DLD1 (cell line): ENCODE results near the gene TAP2.
"Not testable (repeated sequence)": the region's sequence is repeated elsewhere in the genome, so short reads cannot be mapped to it uniquely, and the experiment has no call there.

ENCODE experiments used
- in situ Hi-C: cut with HindIII; loops from 2 replicates; pipeline ENCODE4 v1.10.0; 2017; ENCODE audit warnings: low sequenced_read_pairs

Gene TAP2

DNA sequence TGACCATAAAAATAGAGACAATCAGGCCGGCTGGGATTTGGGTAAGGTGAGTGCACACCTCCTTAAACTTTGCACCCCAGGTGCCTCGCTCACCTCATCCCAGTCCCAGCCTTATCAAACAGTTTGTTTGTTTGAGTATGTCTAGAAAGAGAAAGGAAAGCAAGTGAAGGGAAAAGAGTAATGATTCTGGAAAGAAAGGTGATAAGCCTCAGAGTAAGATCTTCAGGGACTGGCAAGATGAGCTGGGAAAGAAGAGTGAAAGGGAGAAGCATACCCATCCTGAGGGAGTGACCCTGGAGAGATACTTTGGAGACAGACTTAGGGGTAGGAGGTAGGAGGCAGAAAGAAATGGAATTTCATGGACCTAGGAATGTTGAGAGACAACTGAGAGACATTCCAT is 1.7 kb downstream of the TAP2 start:
- in situ Hi-C loops, result no loop called here

DNA sequence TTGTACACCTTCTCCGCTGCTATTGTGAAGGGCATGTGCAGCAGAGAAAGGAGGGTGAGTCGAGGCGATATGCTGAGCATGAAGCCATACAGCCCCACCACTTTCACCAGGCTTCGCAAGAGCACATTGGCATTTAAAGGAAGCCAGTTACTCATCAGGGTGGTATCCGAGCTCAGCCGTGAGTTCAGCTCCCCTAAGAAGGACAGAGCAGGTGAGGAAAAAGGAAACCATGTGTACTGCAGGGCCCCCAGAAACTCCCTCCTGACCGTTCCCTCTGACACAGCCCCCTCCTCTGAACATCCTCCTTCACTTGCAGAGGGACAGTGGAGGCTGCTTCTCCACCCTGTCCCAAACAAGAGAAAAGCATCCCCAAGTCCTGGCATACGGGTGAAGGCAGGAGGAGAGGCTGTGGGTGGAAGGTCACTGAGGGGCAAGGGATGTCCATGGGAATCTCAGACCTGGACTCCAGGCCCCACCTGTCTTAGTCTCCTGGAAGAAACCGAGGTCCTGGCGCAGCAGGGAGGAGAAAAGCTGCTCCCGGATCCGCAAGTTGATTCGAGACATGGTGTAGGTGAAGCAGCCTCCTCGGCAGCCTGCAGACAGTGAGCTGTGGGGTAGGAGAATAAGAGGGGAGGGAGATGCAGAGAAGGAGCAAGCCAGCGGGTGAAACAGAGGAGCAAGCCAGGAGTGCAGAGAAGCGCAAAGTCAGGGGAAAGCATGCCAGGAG is 3.2 kb downstream of the TAP2 start:
- in situ Hi-C loops, result no loop called here

DNA sequence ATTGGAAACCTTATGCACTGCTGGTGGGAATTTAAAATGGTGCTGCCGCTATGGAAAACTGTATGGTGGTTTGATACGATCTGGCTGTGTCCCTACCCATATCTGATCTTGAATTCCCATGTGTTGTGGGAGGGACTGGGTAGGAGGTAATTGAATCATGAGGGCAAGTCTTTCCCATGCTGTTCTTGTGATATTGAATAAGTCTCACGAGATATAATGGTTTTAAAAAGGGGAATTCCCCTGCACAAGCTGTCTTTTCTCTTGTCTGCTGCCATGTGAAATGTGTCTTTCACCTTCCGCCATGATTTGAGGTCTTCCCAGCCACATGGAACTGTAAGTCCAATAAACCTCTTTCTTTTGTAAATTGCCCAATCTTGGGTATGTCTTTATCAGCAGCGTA is 4.9 kb downstream of the TAP2 start:
- in situ Hi-C loops, result no loop called here

DNA sequence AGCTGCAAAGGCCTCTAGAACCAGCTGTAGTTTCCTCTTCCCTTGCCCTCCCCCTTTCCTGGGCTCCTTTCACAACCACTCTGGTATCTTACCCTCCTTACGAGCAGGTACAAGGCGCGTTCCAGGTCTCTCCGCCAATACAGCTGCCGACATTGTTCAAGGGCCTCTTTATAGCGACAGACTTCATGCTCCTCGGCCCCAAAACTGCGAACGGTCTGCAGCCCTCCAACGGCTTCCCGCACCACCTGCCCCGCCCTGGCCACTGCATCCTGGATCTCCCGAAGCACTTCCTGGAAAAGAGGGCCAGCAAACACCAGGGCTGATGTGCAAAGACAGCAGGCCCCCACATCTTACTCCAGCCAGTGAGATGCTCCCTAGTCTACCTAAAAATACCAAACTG is 6.0 kb downstream of the TAP2 start:
- in situ Hi-C loops, result no loop called here

DNA sequence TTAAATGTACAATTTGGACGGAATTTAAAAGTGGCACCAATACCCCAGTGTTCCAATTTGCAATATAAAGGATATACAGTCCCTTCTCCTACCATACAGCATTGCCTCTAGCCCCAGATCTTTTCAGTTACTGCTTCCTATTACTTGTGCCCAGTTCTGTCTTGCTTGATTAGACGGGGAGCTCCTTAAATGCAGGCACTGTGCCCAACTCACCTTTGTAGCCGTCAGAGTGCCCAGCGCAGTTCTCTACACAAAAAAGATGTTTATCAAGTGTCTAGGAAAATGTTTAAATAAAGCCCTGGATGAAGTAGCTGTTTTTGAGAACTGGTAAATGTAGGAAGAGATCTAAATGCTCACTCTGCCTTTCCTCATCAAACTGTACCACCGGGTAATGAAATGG is 7.6 kb downstream of the TAP2 start:
- in situ Hi-C loops, result no loop called here

DNA sequence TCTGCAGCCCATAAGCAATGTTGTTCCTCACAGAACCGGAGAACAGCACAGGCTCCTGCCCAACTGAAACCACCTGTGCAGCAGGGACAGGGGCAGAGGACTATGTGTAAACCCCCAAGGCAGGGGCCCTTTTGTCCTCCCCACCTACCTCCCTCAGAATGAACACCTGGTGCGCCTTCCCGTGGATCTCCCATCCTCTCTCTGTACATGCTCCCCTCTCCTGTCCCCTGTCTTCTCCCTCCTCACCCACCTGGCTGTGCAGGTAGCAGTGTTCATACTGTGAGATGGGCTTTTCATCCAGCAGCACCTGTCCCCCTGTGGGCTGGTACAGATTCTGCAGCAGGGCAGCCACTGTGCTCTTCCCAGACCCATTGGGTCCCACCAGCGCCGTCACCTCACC is 8.5 kb downstream of the TAP2 start:
- in situ Hi-C loops, result no loop called here

DNA sequence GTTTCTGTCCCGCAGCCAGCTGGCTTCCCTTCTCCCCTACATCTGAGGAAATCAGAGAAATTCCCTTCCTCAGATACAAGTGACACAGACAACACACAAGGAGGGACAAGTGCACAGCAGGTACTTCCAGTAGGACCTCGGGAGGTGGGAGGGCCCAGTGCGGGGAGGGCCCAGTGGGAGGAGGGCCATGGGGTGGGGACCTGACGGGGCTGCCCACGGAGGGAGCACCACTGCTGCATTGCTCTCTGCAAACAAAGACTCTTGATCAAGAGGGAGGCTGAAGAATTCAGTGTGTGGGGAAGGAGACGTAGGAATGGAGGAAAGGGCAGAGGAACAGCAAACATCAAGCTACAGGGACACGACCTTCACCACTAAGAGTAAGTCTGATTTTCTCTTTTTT is 9.0 kb downstream of the TAP2 start:
- in situ Hi-C loops, result no loop called here

DNA sequence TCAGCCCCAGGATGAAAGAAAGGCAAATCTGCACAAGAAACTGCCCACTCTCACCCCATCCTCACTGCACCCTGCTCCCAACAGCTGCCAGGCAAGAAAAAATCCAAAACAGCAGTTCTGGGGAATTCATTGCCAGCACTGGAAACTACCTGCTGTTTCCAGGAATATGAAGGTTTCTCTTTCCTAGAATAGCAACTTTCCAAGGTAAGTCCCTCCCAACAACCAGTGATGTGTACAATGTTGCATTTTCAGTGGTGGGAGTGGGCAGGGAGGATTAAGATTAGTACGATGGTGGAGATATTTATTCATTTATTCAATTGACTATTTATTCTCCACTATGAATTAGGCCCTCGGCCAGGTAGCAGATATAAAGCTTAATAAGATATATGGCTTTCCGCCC is 11.5 kb downstream of the TAP2 start:
- in situ Hi-C loops, result no loop called here

DNA sequence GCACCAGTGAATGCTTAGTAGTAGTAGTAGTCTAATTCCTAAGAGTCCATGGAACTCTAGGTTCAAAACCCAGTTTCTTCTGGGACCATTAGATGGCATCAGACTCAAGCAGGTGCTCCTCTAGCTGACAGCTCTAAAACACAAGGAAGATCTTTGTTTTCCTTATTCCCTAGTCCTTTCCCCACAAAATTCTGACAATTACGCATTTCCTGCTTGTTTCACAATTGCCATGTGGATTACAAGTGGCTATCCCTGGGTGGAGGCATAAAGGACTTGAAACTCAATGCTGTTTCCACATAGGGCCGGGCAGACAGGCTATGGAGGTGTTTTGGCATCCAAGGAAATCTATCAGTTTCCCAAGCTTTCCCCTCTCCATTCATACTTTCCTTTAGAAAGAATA is 12.6 kb downstream of the TAP2 start:
- in situ Hi-C loops, result no loop called here

DNA sequence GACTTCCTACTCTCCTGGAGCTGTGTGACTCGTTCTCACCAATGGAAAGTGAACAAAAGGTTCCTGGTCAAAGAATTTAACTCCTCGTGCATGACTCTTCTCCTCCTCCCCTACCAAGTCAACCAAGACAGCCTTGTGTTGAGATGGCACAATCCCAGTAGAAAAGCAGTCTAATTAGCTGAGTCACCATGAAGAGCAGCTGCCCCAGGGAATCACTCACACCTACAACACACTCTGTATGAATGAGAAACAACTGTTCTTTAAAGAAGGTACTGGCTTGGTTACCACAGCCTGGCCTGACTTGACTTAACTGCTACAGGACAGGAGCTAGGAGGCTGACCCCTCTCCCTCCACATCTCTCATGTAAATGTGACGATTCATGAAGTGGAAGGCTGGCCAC is 18.8 kb downstream of the TAP2 start:
- in situ Hi-C loops, result no loop called here

DNA sequence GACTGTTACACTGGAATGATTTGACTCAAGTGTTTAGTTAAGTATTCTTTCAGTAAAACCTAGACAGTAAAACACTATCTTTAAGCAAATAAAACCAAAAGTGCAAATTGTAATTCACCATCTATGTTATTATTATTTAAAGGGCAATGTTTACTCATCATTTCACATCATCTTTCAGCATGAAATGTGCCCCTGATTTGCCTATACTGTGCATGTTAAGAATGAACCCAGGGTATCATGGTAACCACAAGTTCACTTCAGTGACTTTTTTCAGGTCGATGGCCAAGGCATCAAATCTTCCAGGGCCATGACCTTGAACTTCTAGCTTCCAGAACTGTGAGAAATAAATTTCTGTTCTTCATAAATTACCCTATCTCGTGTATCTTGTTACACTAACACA is 19.7 kb downstream of the TAP2 start:
- in situ Hi-C loops, result no loop called here

DNA sequence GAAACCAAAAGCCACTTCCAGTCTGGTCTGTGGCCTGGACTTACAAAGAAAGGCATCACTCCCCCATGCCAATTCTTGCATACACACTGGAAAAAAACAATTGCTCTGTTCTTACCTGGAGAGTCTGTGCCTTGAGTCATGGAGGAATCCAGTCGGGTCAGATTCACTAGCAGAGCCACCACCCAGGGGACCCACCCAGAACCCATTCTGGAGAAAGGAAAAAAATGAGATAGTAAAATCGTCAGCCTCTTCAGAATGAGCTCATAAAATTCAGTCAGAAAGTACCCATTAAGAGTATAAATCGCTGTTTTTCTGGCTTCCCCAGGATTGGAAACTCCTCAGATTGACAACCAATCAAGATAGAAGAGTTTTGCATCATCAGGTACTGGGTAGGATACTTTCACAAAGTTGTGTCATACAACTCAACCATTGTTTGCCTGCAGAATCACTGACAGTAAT is 21.8 kb downstream of the TAP2 start, which contains the start of gene HLA-DOB:
Gene HLA-DOB, minus strand, starts transcription at position 257 of the 459 bp plus-strand sequence. Its CDS starts 51 bp downstream, at position 206.
- in situ Hi-C loops, result no loop called here

DNA sequence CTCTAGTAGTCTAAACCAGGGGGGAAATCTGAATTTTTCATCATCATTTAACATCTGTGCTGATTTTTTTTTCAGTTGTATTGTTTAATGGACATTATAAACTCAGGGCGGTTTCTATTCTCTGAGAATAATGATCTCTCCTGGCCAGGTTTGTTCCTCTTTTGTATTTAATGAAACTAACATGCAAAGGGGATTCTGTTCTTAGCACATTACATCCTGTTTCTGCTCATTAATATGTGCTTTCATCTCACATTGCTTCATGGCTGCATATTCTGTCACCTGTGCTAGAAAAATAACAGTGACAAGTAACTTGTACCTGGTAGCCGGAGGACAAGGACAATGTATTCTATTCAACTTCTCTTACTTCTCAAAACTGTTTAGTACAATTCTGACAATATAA is 22.5 kb downstream of the TAP2 start:
- in situ Hi-C loops, result no loop called here

DNA sequence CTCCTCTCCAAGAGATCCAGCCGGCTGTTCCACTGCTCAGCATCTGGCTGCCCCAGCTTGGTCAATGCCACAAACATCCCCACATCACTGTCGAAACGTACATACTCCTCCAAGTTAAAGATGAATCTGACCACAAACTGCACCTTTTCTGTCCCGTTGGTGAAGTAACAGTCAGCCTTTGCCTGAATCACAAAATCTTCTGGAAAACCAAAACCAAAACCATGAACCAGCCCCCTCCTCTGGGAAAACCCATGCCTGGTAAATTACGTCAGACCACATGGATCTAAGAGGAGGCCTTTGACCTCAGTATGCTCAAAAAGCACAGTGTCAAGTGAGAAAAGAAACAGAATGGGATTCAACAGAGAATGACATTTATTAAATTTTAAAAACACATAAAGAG is 23.4 kb downstream of the TAP2 start:
- in situ Hi-C loops, result no loop called here

DNA sequence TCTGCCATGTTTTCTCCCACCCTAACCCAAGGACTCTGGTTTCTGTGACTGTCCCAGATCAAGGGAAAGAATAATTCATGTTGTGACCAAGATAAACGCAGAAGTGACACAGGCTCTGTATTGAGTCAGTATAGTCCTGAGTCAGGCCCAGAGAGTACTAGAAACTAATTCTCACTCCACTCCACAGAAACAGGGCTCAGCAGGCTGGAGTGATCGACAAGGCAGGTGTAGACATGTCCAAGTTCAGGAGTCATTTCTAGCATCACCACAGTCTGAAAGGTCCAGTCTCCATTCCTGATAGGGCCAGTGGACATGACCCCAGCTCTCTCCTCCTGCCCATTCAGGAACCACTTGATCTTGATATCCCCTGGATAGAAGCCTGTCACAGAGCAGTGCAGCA is 24.4 kb downstream of the TAP2 start:
- in situ Hi-C loops, result no loop called here

DNA sequence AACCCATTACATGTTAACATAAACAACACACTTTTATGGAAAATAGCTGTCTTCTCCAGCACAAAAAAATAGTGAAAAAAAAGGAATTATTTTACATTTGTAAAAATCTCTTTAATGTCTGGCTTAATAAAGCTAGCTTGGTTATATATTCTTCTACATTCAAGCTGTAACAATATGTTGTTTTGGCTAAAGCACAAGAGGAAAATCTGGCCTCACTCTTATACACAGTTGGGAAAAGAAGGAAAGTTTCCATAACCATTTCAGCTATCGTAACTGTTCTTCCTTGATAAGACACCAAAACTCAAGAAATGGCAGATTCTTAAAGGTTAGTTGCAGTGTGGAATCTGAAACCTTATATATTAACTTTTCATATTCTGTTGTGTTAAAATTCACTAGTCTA is 29.4 kb downstream of the TAP2 start:
- in situ Hi-C loops, result no loop called here

DNA sequence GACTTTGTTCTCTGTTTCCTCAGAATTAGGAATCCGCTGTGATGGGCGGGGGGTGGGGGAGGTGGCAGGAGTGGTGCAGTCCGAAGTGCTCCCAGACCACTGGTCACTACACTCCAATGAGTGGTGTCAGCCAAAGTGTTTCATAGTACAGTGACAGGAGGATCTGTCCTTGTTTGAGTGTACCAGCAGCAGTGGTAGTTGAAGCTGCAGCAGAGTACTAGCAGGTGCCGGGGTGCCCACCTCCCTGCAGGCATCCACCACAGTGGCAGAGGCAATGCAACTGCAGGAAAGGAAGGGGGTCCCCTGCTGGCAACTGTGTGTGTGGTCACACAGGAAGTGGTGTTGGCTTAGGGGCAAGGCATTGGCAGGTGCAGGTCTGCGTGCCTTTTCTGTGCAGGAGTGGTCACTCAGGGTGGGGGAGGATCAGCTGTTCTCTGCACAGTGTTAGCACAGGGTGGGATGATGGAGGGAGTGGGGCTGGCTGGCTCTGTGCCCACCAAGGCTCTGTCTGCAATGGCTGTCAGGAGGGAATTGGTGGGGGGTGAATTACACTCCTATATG is 31.4 kb downstream of the TAP2 start:
- in situ Hi-C loops, result no loop called here

DNA sequence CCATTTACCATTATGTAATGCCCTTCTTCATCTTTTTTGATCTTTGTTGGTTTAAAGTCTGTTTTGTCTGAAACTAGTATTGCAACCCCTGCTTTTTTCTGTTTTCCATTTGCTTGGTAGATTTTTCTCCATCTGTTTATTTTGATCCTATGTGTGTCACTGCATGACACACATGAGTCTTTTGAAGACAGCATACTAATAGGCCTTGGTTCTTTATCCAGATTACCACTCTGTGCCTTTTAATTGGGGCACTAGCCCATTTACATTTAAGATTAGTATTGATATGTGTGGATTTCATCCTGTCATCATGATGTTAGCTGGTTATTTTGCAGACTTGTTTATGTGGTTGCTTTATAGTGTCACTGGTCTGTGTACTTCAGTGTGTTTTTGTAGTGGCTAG is 33.1 kb downstream of the TAP2 start:
- in situ Hi-C loops, result not testable (repeated sequence)

DNA sequence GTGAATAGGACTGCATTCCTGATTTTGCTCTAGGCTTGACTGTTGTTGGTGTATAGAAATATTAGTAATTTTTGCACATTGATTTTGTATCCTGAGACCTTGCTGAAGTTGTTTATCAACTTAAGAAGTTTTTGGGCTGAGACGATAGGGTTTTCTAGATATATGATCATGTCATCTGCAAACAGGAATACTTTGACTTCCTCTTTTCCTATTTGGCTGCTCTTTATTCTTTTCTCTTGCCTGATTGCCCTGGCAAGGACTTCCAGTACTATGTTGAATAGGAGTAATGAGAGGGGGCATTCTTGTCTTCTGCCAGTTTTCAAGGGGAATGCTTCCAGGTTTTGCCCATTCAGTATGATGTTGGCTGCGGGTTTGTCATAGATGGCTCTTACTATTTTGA is 35.1 kb downstream of the TAP2 start:
- in situ Hi-C loops, result no loop called here

DNA sequence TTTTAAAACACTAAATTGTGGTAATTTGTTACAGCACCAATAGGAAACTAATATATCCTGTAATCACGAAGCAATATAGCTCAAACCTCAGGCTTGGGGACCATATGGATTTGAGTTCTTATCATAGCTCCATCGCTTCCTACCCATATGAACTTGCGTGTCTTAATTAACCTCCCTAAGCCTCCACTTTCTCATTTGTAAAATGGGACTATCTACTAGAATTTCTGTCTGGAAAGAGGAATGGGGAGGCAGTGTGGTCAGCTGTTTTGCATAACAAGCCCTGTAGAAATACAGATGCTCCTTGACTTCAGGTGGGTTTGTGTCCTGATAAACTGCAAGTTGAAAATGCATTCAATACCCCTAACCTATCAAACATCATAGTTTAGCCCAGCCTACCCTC is 38.8 kb downstream of the TAP2 start:
- in situ Hi-C loops, result loop anchor here (10.0 kb wide), 1 partner anchor 385 kb away; no protein-coding TSS in a partner anchor

DNA sequence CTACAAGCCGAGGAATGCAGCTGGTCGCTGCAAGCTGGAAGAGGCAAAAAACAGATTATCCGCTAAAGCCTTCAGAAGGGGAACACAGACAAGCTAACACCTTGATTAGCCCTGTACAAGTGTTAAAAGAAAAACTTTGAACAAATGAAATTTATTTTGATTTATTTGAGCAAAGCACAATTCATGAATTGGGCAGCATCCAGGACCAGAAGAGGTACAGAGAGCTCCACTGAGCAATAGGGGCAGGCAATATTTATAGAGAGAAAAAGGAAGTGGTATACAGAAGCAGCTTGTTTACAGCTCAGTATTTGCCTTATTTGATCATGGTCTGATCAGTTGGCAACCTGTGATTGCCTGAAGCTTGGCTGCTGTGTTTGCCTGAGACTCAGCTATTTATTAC is 39.4 kb downstream of the TAP2 start:
- in situ Hi-C loops, result loop anchor here (10.0 kb wide), 1 partner anchor 384 kb away; no protein-coding TSS in a partner anchor
